Endodermal cell (in vitro differentiated cells): ENCODE data around the gene CALHM2. TPM values are rescaled to one million over a fixed set of nuclear protein-coding genes. Genes with fewer than 3 reads are reported as not detected.

Source experiments
- DNase-seq: peaks from one replicate; pipeline ENCODE4 v3.0.0-alpha.2; 2017
- H3K27ac ChIP-seq: 2 replicates; pipeline ENCODE4 v1.5.1; 2013; ENCODE audit warnings: mild to moderate bottlenecking, low read depth, low read length, moderate library complexity
- H3K27me3 ChIP-seq: 2 replicates; pipeline ENCODE4 v1.6.1; 2013; ENCODE audit warnings: mild to moderate bottlenecking, low read length, moderate library complexity; ENCODE audit not compliant: insufficient read depth, control insufficient read depth, poor library complexity, severe bottlenecking
- H3K36me3 ChIP-seq: 2 replicates; pipeline ENCODE4 v1.7.0; 2013; ENCODE audit warnings: mild to moderate bottlenecking, low read length, moderate library complexity; ENCODE audit not compliant: control insufficient read depth, insufficient read depth
- H3K4me1 ChIP-seq: one replicate; pipeline ENCODE4 v1.7.0; 2013; ENCODE audit warnings: low read length; ENCODE audit not compliant: control insufficient read depth, insufficient read depth
- H3K4me3 ChIP-seq: 2 replicates; pipeline ENCODE4 v1.5.1; 2013; ENCODE audit warnings: mild to moderate bottlenecking, low read length, moderate library complexity
- H3K9ac ChIP-seq: 2 replicates; pipeline ENCODE4 v1.6.1; 2013; ENCODE audit warnings: mild to moderate bottlenecking, low read length, moderate library complexity; ENCODE audit not compliant: poor library complexity, severe bottlenecking; ENCODE audit errors: extremely low read depth
- H3K9me3 ChIP-seq: 2 replicates; pipeline ENCODE4 v1.6.1; 2013; ENCODE audit warnings: mild to moderate bottlenecking, low read length, moderate library complexity; ENCODE audit not compliant: control insufficient read depth
- H3K27ac Mint-ChIP-seq: 2 replicates; pipeline ENCODE4 v1.8.0; 2020; ENCODE audit warnings: mixed read lengths
- H3K27me3 Mint-ChIP-seq: 2 replicates; pipeline ENCODE4 v1.8.0; 2021; ENCODE audit warnings: mild to moderate bottlenecking, mixed read lengths; ENCODE audit not compliant: insufficient read depth
- H3K36me3 Mint-ChIP-seq: 2 replicates; pipeline ENCODE4 v1.8.0; 2020; ENCODE audit warnings: low read depth, mixed read lengths
- H3K4me1 Mint-ChIP-seq: 2 replicates; pipeline ENCODE4 v1.8.0; 2020; ENCODE audit warnings: mixed read lengths
- H3K4me3 Mint-ChIP-seq: 2 replicates; pipeline ENCODE4 v1.8.0; 2020; ENCODE audit warnings: mild to moderate bottlenecking, moderate library complexity, mixed read lengths
- H3K9me3 Mint-ChIP-seq: 2 replicates; pipeline ENCODE4 v1.8.0; 2020; ENCODE audit warnings: mild to moderate bottlenecking, mixed read lengths
- CTCF ChIP-seq: fragments of 200-600 bp; sonication (generic); conservative IDR thresholded peaks from 2 replicates; pipeline ENCODE4 v1.5.0; 2021; ENCODE audit warnings: antibody characterized with exemption, mild to moderate bottlenecking
- WGBS, 2 experiments: methylation state at CpG; one replicate each; pipeline versions ENCODE4 v1.1.5 to v1.1.7; 2013; ENCODE audit warnings: missing lambda C conversion rate in 2 of 2, mixed read lengths in 1 of 2; ENCODE audit not compliant: insufficient coverage in 1 of 2, insufficient read length in 1 of 2; 5-methylcytosine and 5-hydroxymethylcytosine counted together
- total RNA-seq, 2 donors: library from RNA; stranded (reverse); fragmentation: NEBNext Ultra II Directional in 1 of 2; extraction: Animal tissue kit (Norgen Biotek cat#: 25700) in 1 of 2; gene quantifications; 2 replicates in 1 of 2; 3 replicates in 1 of 2; pipeline ENCODE4 v1.2.1, GENCODE V29; 2021

CALHM2 gene
- total RNA-seq, 2 donors from 2014 or later, result 1.0 to 3.1 TPM

- no peaks in the 10 kb centered on the region for H3K36me3 ChIP-seq
- no peak overlapping the region for H3K9ac ChIP-seq
- Mint-ChIP-seq H3K27ac (no peak overlapping the region), H3K36me3 (no peaks in the 10 kb centered on the region), H3K27me3 (peaks cover 71% of the 10 kb centered on the region), H3K4me1 (peaks cover 9% of the 10 kb centered on the region), H3K4me3 (peak overlapping the region; percentile 62), H3K9me3 (no peaks in the 10 kb centered on the region)
- 72 to 88% methylated on average over 4 to 5 of the region's 5 CpGs for WGBS, 2 experiments
- no peak overlapping the region for H3K4me3 ChIP-seq
- no peak overlapping the region for H3K27ac ChIP-seq
- H3K9me3 ChIP-seq, result no peaks in the 10 kb centered on the region
- H3K4me1 ChIP-seq, result no peaks in the 10 kb centered on the region
- DNase-seq, result no peak
- peaks cover 55% of the 10 kb centered on the region for H3K27me3 ChIP-seq
- no peak for TF ChIP-seq CTCF
These were observed 40.6 kb upstream of the CALHM2 start for GRCh38 chr10:103492655-103493261.

- Mint-ChIP-seq H3K27me3 (peaks cover 61% of the 10 kb centered on the region), H3K4me1 (peaks cover 9% of the 10 kb centered on the region), H3K36me3 (no peaks in the 10 kb centered on the region), H3K9me3 (no peaks in the 10 kb centered on the region), H3K27ac (no peak overlapping the region), H3K4me3 (no peak overlapping the region)
- no peak overlapping the region for H3K9ac ChIP-seq
- H3K27ac ChIP-seq, result no peak overlapping the region
- no peaks in the 10 kb centered on the region for H3K4me1 ChIP-seq
- peaks cover 46% of the 10 kb centered on the region for H3K27me3 ChIP-seq
- H3K9me3 ChIP-seq, result no peaks in the 10 kb centered on the region
- peak; percentile 64 for DNase-seq
- TF ChIP-seq CTCF, result no peak
- H3K36me3 ChIP-seq, result no peaks in the 10 kb centered on the region
- H3K4me3 ChIP-seq, result no peak overlapping the region
- WGBS, 2 experiments, result 62 to 73% methylated on average over 5 to 7 of the region's 7 CpGs
These were observed 39.7 kb upstream of the CALHM2 start for GRCh38 chr10:103491729-103492364.

- no peaks in the 10 kb centered on the region for H3K9me3 Mint-ChIP-seq
- TF ChIP-seq CTCF, result no peak
- H3K27me3 Mint-ChIP-seq, result peaks cover 52% of the 10 kb centered on the region
- H3K36me3 Mint-ChIP-seq, result no peaks in the 10 kb centered on the region
- H3K27me3 ChIP-seq, result peaks cover 37% of the 10 kb centered on the region
- H3K4me1 Mint-ChIP-seq, result peaks cover 9% of the 10 kb centered on the region
- DNase-seq, result no peak
- 100% methylated on average over 1 of the region's 1 CpG; no CpG with 5 or more reads in 1 of the 2 experiments for WGBS, 2 experiments
- no peak overlapping the region for H3K4me3 Mint-ChIP-seq
- no peak overlapping the region for H3K27ac Mint-ChIP-seq
- H3K4me3 ChIP-seq, result no peak overlapping the region
- H3K27ac ChIP-seq, result no peak overlapping the region
- no peaks in the 10 kb centered on the region for H3K4me1 ChIP-seq
- no peaks in the 10 kb centered on the region for H3K36me3 ChIP-seq
- no peaks in the 10 kb centered on the region for H3K9me3 ChIP-seq
- no peak overlapping the region for H3K9ac ChIP-seq
These were observed 38.8 kb upstream of the CALHM2 start for GRCh38 chr10:103490986-103491314.
